NT2/D1 (cell line): ENCODE measurements around the gene LSAMP.
"Not testable (repeated sequence)": the region's sequence is repeated elsewhere in the genome, so short reads cannot be mapped to it uniquely, and the experiment has no call there.

Experiments
- DNase-seq: peaks from one replicate; pipeline ENCODE4 v3.0.0-alpha.2; 2011; ENCODE audit warnings: low read depth, low spot score
- H3K27me3 ChIP-seq: 2 replicates; pipeline ENCODE4 v1.6.0; 2011; ENCODE audit warnings: mild to moderate bottlenecking; ENCODE audit not compliant: insufficient read length, insufficient read depth
- H3K36me3 ChIP-seq: 2 replicates; pipeline ENCODE4 v1.6.1; 2011; ENCODE audit warnings: mild to moderate bottlenecking, low read length, mixed read lengths; ENCODE audit not compliant: insufficient read depth, insufficient read length
- H3K4me1 ChIP-seq: 2 replicates; pipeline ENCODE4 v1.5.1; 2011; ENCODE audit not compliant: insufficient read depth, insufficient read length
- H3K4me3 ChIP-seq: 2 replicates; pipeline ENCODE4 v1.5.1; 2011; ENCODE audit warnings: low read depth; ENCODE audit not compliant: insufficient read length
- H3K9ac ChIP-seq: 2 replicates; pipeline ENCODE4 v1.6.0; 2011; ENCODE audit warnings: low read depth; ENCODE audit not compliant: insufficient read length
- H3K9me3 ChIP-seq: 2 replicates; pipeline ENCODE4 v1.5.1; 2011; ENCODE audit warnings: mild to moderate bottlenecking, low read length; ENCODE audit not compliant: insufficient read depth
- SUZ12 ChIP-seq: IDR thresholded peaks from 2 replicates; pipeline ENCODE4 v1.6.1; 2011; ENCODE audit not compliant: insufficient read length, insufficient read depth; ENCODE audit errors: extremely low read depth
- YY1 ChIP-seq: IDR thresholded peaks from 2 replicates; pipeline ENCODE4 v1.6.1; 2011; ENCODE audit not compliant: insufficient read length, insufficient read depth
- ZNF274 ChIP-seq: IDR thresholded peaks from 2 replicates; pipeline ENCODE4 v1.6.1; 2011; ENCODE audit warnings: mild to moderate bottlenecking, low read depth, low read length

Gene LSAMP

GRCh38 chr3:115800489-115801075, 644.7 kb downstream of the LSAMP start:
- DNase-seq, result no peak
- no peaks in the 10 kb centered on the region for H3K4me1 ChIP-seq
- no peaks in the 10 kb centered on the region for H3K27me3 ChIP-seq
- no peaks in the 10 kb centered on the region for H3K36me3 ChIP-seq
- 0 out of 2 replicates have a peak, but pooled peaks cover 8% of the 10 kb centered on the region for H3K9me3 ChIP-seq
- H3K4me3 ChIP-seq, result no peak overlapping the region
- no peak overlapping the region for H3K9ac ChIP-seq
- TF ChIP-seq YY1 (no peak), ZNF274 (no peak), SUZ12 (no peak)

GRCh38 chr3:115800065-115800464, 645.2 kb downstream of the LSAMP start:
- H3K9me3 ChIP-seq, H3K27me3 ChIP-seq, H3K4me1 ChIP-seq, DNase-seq, H3K4me3 ChIP-seq, H3K36me3 ChIP-seq, H3K9ac ChIP-seq: not testable (repeated sequence)

DNA sequence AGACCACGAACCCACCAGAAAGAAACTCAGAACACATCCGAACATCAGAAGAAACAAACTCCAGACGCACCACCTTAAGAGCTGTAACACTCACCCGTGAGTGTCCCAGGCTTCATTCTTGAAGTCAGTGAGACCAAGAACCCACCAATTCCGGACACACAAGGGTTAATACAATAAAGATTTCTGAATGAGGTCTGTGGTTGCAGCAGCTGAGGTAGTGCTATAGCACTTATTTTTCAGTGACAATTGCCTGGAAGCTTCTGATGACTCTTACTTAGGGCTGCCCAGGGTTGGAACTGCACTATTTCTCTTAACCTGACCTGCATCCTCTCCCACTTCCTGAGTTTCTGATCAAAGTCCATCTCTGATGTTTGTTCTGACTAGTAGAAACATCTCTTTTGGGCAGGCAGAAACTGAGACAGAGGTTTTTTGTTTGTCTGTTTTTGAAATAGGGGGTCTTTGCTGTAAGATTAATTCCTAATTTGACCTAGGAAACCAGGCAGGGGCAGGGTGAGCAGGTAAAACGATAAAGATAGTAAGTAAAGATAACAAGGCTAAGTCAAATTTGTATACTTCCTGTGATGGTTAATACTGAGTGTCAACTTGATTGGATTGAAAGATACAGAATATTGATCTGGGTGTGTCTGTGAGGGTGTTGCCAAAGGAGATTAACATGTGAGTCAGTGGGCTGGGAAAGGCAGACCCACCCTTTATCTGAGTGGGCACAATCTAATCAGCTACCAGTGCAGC, 652.9 kb downstream of the LSAMP start:
- Histone ChIP-seq H3K36me3 (no peaks in the 10 kb centered on the region), H3K9me3 (peaks cover 42% of the 10 kb centered on the region), H3K9ac (no peak overlapping the region), H3K4me3 (no peak overlapping the region), H3K4me1 (no peaks in the 10 kb centered on the region), H3K27me3 (no peaks in the 10 kb centered on the region)
- no peak for DNase-seq
- no peak for TF ChIP-seq ZNF274
- no peak for TF ChIP-seq YY1
- no peak for TF ChIP-seq SUZ12

GRCh38 chr3:115791271-115792153, 653.8 kb downstream of the LSAMP start:
- H3K4me1 ChIP-seq, H3K36me3 ChIP-seq, DNase-seq, H3K4me3 ChIP-seq, H3K9ac ChIP-seq, H3K27me3 ChIP-seq: not testable (repeated sequence)
- H3K9me3 ChIP-seq, result peaks cover 42% of the 10 kb centered on the region

DNA sequence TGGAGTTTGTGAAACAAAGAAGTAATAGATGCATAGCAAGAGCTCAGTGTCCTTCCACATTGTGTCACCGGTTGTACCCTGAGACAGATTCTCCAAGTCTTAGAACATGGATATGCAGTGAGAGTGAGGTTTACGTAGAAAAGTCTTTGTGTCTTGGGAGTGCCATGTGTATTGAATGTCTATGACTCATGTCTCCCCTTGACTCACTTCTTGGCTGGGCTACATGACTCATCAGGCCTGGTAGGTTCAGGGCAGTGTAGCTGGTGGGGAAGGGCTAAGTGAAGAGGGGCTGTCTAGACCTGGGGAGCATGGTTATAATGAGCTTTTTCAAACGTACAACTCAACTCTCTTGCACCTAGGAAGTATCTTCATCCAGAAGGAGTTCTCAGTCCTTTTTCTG, 654.5 kb downstream of the LSAMP start:
- Histone ChIP-seq H3K9ac (no peak overlapping the region), H3K27me3 (no peaks in the 10 kb centered on the region), H3K4me3 (no peak overlapping the region), H3K9me3 (peaks cover 42% of the 10 kb centered on the region), H3K4me1 (no peaks in the 10 kb centered on the region), H3K36me3 (no peaks in the 10 kb centered on the region)
- no peak for DNase-seq
- TF ChIP-seq ZNF274 (peak; percentile 55; the same call in 1 of the 2 replicates), YY1 (no peak)

- Histone ChIP-seq H3K4me3 (no peak overlapping the region), H3K9ac (no peak overlapping the region), H3K27me3 (no peaks in the 10 kb centered on the region), H3K36me3 (no peaks in the 10 kb centered on the region), H3K9me3 (peaks cover 42% of the 10 kb centered on the region), H3K4me1 (no peaks in the 10 kb centered on the region)
- DNase-seq, result no peak
- no peak for TF ChIP-seq SUZ12
- no peak for TF ChIP-seq YY1
- TF ChIP-seq ZNF274, result no peak
These were observed 655.8 kb downstream of the LSAMP start for GRCh38 chr3:115789481-115789880.

- peaks cover 42% of the 10 kb centered on the region for H3K9me3 ChIP-seq
- DNase-seq, result no peak
These were observed 656.3 kb downstream of the LSAMP start for GRCh38 chr3:115788921-115789470.

More at GRCh38 chr3:115788921-115789470, 656.3 kb downstream of the LSAMP start:
- H3K4me1 ChIP-seq, result no peaks in the 10 kb centered on the region
- H3K27me3 ChIP-seq, result no peaks in the 10 kb centered on the region
- H3K4me3 ChIP-seq, result no peak overlapping the region
- no peaks in the 10 kb centered on the region for H3K36me3 ChIP-seq
- no peak overlapping the region for H3K9ac ChIP-seq
- TF ChIP-seq YY1, result no peak
- TF ChIP-seq SUZ12, result no peak
- TF ChIP-seq ZNF274, result no peak
